HL-60/S4 (cell line): ENCODE results near the gene ELOVL7.
"Not testable (repeated sequence)": the region's sequence is repeated elsewhere in the genome, so short reads cannot be mapped to it uniquely, and the experiment has no call there.

Experiments
- in situ Hi-C: fragments of 300-500 bp; cut with MboI; formaldehyde crosslinking; loops from 2 replicates; pipeline ENCODE4 v1.14.3; 2022; ENCODE audit warnings: low sequenced_read_pairs

ELOVL7 gene

GRCh38 chr5:60843936-60844905 is at the start of gene ELOVL7:
Gene ELOVL7, minus strand, starts transcription at chr5:60844269. Its CDS starts 56,872 bp downstream, at chr5:60787397.
- in situ Hi-C loops = no loop called here

GRCh38 chr5:60893521-60893920 is 49.5 kb upstream of the ELOVL7 start:
- in situ Hi-C loops = no loop called here

- in situ Hi-C loops = no loop called here
Observed at GRCh38 chr5:60891667-60892066, 47.6 kb upstream of the ELOVL7 start.

- in situ Hi-C loops = no loop called here
Observed at GRCh38 chr5:60888359-60889061, 44.4 kb upstream of the ELOVL7 start.

GRCh38 chr5:60887746-60888145 is 43.7 kb upstream of the ELOVL7 start:
- in situ Hi-C loops = no loop called here

GRCh38 chr5:60887096-60887495 is 43.0 kb upstream of the ELOVL7 start:
- in situ Hi-C loops = no loop called here

GRCh38 chr5:60886158-60886557 is 42.1 kb upstream of the ELOVL7 start:
- in situ Hi-C loops = no loop called here

- in situ Hi-C loops = no loop called here
Observed at GRCh38 chr5:60883229-60883628, 39.2 kb upstream of the ELOVL7 start.

GRCh38 chr5:60872892-60873291 is 28.8 kb upstream of the ELOVL7 start:
- in situ Hi-C loops = no loop called here

GRCh38 chr5:60870857-60871256 is 26.8 kb upstream of the ELOVL7 start:
- in situ Hi-C loops = no loop called here

GRCh38 chr5:60860572-60860971 is 16.5 kb upstream of the ELOVL7 start:
- in situ Hi-C loops = not testable (repeated sequence)

GRCh38 chr5:60856066-60856465 is 12.0 kb upstream of the ELOVL7 start:
- in situ Hi-C loops = no loop called here

GRCh38 chr5:60852940-60853339 is 8.9 kb upstream of the ELOVL7 start:
- in situ Hi-C loops = no loop called here

- in situ Hi-C loops = no loop called here
Observed at GRCh38 chr5:60852317-60852716, 8.2 kb upstream of the ELOVL7 start.

GRCh38 chr5:60851626-60852025 is 7.6 kb upstream of the ELOVL7 start:
- in situ Hi-C loops = no loop called here

- in situ Hi-C loops = no loop called here
Observed at GRCh38 chr5:60846298-60846697, 2.2 kb upstream of the ELOVL7 start.

- in situ Hi-C loops = no loop called here
Observed at GRCh38 chr5:60843386-60843935, 608 bp downstream of the ELOVL7 start.

GRCh38 chr5:60842871-60843385 is 1.1 kb downstream of the ELOVL7 start:
- in situ Hi-C loops = no loop called here

GRCh38 chr5:60841361-60841760 is 2.7 kb downstream of the ELOVL7 start:
- in situ Hi-C loops = no loop called here

GRCh38 chr5:60836131-60836530 is 7.9 kb downstream of the ELOVL7 start:
- in situ Hi-C loops = no loop called here

- in situ Hi-C loops = no loop called here
Observed at GRCh38 chr5:60835554-60835953, 8.5 kb downstream of the ELOVL7 start.
